Measurements from ENCODE around the gene UVRAG.
A peak's percentile ranks its signal among the peaks of the same experiment; 100 is the strongest.
"Not testable (repeated sequence)": the region's sequence is repeated elsewhere in the genome, so short reads cannot be mapped to it uniquely, and the experiment has no call there.

The UVRAG gene

DNA sequence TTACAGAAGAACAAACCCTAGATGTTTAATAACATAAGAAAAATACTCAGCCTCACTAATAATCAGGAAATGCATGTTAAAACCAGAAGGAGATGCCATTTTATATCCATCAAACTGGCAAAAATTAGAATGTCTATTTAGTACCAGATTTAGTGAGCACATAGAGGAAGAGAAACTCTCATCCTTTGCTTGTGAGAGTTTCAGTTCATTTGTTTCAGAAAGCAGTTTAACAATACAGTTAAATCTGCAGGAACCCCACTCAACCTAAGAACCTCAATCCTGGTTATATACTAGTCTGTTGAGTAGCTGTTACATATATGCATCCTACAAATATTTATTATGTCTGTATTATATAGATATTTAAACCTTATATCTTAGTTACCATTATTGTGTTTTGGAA, 218.7 kb downstream of the UVRAG start:
- DNase-seq: no peak

DNA sequence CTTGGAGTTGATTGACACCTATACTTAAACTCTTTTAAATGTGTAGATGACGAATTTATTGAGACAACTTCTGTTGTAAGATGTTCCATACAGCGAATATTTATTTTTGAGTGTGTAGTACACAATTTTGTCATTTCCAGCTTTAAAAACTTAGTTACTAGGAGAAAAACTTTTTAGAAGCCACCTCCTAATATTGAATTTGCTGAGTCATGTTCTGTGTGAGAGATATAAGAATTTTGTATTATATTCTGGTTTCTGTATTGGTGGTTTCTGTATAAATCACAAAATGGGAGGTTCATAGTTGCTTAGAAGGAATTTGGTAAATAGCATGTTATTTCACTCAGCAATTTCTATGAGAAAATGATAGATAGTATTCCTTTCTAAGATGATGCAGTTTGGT, 220.0 kb downstream of the UVRAG start:
- DNase-seq: no peak

DNA sequence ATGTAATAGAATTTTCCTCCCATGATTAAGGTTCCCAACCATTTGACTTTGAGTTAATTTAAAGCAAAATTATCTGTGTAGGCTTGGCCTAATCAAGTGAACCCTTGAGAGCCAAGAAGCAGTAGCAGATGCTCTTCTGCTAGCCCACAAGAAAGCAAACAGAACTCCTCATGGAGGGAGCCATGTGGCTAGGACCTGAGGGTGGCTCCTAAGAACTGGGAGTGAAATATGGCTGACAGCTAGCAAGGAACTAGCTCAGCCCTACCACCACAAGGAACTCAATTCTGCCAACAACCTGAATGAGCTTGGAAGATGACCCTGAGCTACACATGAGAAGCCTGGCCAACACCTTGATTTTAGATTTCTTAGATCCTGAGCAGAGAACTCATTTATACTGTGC, 223.6 kb downstream of the UVRAG start:
- no peak for DNase-seq

DNA sequence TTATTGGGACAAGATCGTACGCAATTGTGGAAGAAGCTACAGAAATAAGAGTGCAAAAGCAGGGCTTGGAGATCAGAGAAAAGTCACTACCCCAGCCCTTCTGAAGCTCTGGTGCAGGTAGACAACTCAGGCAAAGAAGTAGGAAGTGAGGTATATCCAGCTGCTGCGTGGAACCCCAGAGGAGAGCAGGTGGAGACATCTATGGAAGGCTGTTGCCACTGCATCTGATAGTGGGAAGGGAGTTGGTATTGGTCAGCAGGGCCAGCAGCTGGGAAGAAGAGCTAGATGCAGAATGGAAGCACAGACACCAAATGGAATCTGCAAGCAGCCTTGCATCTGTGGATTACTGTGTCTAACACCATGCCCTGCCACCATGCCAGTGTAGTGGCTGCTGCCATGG, 226.2 kb downstream of the UVRAG start:
- no peak for DNase-seq

DNA sequence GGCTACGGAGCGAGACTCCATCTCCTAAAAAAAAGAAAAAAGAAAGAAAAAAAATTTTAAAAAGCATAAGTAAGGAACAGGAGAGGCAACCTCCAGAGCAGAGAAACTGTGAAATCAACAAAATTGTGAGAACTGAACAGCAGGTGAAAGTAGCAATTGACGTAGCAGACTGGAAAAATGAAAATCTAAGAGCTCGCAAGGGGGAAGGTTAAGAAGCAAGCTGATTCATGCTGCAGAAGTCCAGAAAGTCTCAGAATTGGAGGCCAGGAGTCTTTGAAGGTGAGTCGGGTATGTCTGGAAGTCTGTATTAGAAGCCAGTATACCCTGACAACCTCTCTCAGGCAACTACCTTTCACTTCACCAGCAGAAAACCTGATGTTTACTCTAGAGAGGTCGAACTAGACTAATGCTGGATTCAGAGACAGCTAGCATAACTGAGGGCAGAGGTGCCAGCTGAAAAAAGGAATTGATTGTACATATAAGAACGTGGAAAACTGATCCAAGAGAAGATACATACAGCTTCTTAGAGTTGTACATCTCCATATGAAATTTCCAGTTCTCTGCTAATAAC, 229.8 kb downstream of the UVRAG start:
- no peak for DNase-seq

- DNase-seq: no peak
Observed at GRCh38 chr11:76047231-76047630, 232.2 kb downstream of the UVRAG start.

GRCh38 chr11:76047766-76048165, 232.8 kb downstream of the UVRAG start:
- no peak for DNase-seq

- DNase-seq: peak; percentile 26
Observed at GRCh38 chr11:76048763-76049162, 233.8 kb downstream of the UVRAG start.

DNA sequence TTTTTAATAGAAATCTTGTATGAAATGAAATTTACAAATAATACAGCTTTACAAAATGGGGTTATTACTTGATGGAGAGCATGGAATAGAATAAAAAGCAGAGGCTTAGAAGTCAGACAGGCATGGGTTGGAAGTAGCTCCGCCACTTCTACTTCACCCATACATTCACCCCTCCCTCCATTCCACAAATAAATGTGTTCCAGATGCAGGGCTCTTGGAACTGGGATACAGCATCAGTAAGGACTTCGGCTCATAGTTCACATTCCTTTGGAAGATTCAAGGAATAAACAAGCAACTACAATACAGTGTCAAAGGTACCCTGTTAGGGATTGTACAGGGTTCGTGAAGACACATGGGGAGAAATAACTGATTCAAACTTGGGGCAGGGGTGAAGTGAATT, 234.5 kb downstream of the UVRAG start:
- no peak for DNase-seq

- DNase-seq: no peak
Observed at GRCh38 chr11:76051937-76052336, 236.9 kb downstream of the UVRAG start.

DNA sequence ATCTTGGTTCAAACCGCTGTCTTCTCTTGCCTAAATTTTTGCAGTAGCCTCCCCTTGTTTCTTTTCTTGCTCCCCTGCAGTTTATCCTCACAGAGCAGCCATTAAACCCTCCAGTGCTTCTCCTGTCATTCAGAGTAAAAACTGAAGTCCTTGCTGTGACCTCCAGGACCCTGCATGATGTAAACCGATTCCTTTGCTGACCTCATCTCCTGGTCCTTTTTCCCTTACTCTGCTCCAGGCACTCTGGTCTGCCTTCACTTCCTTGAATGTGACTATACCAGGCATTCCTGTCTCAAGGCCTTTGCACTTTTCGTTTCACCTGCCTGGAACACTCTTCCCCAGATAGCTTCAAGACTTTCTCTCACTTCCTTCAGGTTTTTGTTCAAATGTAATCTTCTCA, 239.3 kb downstream of the UVRAG start:
- no peak for DNase-seq

- no peak for DNase-seq
Observed at GRCh38 chr11:76056876-76057275, 241.9 kb downstream of the UVRAG start.

DNA sequence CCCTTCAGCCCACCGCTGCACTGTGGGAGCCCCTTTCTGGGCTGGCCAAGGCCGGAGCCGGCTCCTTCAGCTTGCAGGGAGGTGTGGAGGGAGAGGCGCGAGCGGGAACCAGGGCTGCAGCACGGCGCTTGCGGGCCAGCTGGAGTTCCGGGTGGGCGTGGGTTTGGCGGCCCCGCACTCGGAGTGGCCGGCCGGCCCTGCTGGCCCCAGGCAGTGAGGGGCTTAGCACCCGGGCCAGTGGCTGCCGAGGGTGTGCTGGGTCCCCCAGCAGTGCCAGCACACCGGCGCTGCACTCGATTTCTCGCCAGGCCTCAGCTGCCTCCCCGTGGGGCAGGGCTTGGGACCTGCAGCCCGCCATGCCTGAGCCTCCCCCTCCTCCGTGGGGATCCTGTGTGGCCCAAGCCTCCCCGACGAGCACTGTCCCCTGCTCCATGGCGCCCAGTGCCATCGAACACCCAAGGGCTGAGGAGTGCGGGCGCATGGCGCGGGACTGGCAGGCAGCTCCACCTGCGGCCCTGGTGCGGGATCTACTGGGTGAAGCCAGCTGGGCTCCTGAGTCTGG, 245.5 kb downstream of the UVRAG start:
- DNase-seq: not testable (repeated sequence)

DNA sequence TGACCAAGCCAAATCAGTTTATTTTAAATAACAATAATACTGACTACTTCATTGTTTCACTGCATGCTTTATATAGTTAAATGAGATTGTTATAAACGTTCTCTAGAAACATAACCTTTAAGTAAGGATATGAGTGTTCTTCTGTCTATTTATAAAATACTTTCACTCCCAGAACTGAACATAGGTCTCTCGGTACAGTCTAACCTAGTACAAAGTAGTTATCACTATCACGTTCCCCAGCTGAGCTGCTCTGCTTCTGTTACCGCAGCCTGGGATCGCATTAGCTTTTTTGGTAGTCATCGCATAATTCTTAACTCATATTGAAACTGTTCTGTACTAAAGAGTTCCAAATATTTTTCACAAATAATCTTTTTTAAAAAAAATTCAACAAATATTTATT, 247.7 kb downstream of the UVRAG start:
- no peak for DNase-seq

DNA sequence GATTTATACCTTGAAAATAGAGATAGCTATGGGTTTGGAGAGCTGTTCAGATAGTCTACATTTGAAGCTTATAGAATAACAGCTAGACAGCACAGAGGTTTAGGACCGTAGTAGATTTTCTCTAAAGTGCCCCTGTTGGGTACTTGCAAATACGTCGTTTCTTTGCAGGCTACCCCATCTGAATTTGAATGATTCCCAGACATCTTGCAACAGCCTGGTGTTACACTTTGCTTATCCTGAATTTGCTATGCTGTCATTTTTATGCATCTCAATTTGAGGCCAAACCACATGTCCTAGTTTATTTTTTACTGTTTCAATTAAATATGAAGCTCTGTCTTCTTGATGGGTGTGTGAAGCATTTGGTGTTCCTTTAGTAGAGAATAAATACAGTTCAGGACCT, 249.2 kb downstream of the UVRAG start:
- no peak for DNase-seq

DNA sequence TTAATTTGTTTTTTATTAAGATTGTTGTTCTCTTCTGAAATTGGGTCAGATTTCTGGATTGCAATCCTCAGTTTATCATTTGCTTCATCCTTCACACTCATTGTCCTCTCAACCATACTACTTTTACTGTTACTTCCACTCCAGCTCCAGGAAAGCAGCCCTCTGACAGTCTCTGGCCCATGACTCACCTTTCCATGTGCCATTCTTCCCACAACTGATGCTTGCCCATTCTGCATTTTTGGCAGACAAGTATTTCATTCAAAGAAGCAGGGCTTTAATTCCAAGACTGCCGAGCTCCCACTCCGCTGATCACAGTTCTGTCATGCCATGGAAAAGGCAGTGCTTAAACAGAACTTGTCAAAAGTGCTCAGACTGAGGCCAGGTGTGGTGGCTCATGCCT, 252.1 kb downstream of the UVRAG start:
- DNase-seq: no peak

DNA sequence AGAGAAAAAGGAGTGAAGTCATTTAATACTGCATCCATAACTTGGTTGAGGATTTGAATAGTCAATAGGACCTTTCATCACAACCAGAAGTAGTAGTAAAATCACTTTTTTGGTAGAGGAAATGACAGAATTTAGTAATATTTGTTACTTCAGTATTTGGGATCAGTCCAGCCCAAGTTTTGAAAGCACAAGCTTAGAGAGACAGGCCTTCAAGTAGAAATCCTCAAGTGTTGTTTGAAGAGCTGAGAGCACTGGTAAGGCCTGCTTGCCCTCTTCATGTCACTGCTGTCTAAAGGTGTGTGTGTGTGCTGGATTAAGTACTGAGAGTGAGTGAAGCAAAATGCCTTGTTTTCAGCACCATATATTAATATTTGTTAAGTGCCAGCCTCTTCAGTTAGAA, 254.0 kb downstream of the UVRAG start:
- DNase-seq: no peak

DNA sequence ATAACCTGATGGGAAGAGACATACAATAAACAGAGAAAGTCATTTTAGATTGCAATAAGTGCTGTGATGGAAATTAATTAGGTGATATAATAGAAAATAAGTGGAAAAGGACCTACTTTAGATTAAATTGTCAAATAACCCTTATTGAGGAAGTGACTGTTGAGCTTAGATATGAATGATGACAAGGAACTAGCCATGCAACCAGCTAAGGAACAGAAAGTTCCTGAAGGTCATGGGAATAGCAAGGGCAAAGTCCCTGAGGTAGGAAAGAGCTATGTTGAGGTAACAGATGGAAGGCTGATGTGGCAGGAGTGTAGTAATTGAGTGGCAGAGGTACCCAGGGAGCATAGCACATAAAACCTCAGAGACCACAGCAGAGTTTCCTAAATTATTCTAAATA, 256.1 kb downstream of the UVRAG start:
- no peak for DNase-seq

DNA sequence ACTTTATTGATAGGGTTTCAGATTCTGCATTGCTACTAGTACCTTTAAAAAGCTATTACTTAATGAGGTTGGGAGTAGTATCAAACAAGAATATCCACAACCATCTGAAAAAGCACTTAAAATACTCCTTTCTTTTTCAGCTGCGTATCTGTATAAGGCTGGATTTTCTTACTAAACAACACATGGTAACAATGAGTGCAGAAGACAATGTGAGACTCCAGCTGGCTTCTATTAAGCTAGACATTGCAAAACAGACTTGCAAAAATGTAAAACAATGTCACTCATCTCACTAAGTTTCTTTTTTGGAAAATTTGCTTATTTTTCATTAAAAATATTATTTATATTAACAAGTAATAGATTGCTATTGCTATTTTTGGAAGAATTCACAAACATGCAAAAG, 258.7 kb downstream of the UVRAG start:
- no peak for DNase-seq

- no peak for DNase-seq
Observed at GRCh38 chr11:76074148-76075095, 259.4 kb downstream of the UVRAG start.

DNA sequence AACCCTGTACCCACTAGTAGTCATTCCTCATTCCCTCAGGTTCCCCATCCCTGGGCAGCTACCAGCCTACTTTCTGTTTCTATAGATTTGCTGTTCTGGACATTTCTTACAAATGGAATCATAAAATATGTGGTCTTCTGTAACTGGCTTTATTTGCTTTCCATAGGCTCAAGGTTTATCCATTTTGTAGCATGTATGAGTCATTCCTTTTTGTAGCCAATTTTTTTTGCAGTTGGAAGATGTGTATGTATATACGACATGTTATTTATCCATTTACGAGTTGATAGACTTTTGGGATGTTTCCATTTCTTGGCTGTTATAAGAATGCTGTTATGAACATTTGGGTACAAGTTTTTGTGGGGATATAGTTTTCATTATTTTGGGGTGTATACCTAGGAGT, 260.7 kb downstream of the UVRAG start:
- no peak for DNase-seq

GRCh38 chr11:76076253-76076652, 261.2 kb downstream of the UVRAG start:
- DNase-seq: not testable (repeated sequence)

DNA sequence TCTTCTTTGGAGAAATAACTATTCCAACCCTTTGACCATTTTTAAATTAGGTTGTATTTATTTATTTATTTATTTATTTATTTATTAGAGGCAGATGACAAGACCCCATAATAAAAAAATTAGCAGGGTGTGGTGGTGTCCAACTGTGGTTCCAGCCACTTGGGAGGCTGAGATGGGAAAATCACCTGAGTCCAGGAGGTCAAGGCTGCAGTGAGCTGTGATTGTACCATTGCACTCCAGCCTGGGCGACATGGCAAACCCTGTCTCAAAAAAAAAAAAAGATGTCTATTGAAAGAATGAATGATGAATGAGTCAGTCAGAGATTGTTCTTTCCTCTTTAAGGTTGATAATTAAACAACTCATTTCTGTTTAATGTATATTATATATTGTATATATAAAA, 261.7 kb downstream of the UVRAG start:
- DNase-seq: no peak

- no peak for DNase-seq
Observed at GRCh38 chr11:76077575-76078150, 262.7 kb downstream of the UVRAG start.
